Measurements from ENCODE around the gene SPATA32.

GRCh38 chr17:45257115-45257514 lies 4.8 kb downstream of the SPATA32 start:
- TF ChIP-seq SIN3A (IDR thresholded peaks at IDR 0.05; ENCODE audit: borderline replicate concordance, insufficient read depth, low read length) (no peak), REST (IDR thresholded peaks at IDR 0.05; ENCODE audit: insufficient read depth in 1 of 2, low read depth in 2 of 2, low read length in 2 of 2) (no peak)

Data from PFSK-1 (cell line).